ENCODE measurements around the gene LRP8.

LRP8 gene

GRCh38 chr1:53339736-53340635 lies 12.1 kb upstream of the LRP8 start:
- no peak for DNase-seq

GRCh38 chr1:53338423-53338822 lies 10.6 kb upstream of the LRP8 start:
- DNase-seq: no peak

- no peak for DNase-seq
Measured at GRCh38 chr1:53337499-53337898, 9.6 kb upstream of the LRP8 start.

GRCh38 chr1:53336146-53336545 lies 8.3 kb upstream of the LRP8 start:
- DNase-seq: no peak

GRCh38 chr1:53335661-53336060 lies 7.8 kb upstream of the LRP8 start:
- no peak for DNase-seq

GRCh38 chr1:53334781-53335180 lies 6.9 kb upstream of the LRP8 start:
- peak in 2 of 5 experiments; percentile 8 to 11 for DNase-seq

- no peak for DNase-seq
Measured at GRCh38 chr1:53334312-53334711, 6.4 kb upstream of the LRP8 start.

GRCh38 chr1:53332833-53333232 lies 5.0 kb upstream of the LRP8 start:
- DNase-seq: no peak

GRCh38 chr1:53332186-53332564 lies 4.3 kb upstream of the LRP8 start:
- no peak for DNase-seq

GRCh38 chr1:53331446-53332185 lies 3.7 kb upstream of the LRP8 start:
- DNase-seq: no peak

GRCh38 chr1:53330819-53331218 lies 2.9 kb upstream of the LRP8 start:
- no peak for DNase-seq

GRCh38 chr1:53328541-53329499 lies 950 bp upstream of the LRP8 start:
- DNase-seq: peak in 1 of 5 experiments; percentile 65

- DNase-seq: peak; percentile 22 to 69 (median 44)
Measured at GRCh38 chr1:53327182-53327913, 522 bp downstream of the LRP8 start.

GRCh38 chr1:53326598-53327181 lies 1.2 kb downstream of the LRP8 start:
- DNase-seq: peak in 1 of 5 experiments; percentile 70

GRCh38 chr1:53326088-53326597 lies 1.7 kb downstream of the LRP8 start:
- DNase-seq: peak; percentile 83 to 96 (median 88)

GRCh38 chr1:53325326-53326087 lies 2.4 kb downstream of the LRP8 start:
- no peak for DNase-seq

- DNase-seq: no peak
Measured at GRCh38 chr1:53324728-53325297, 3.1 kb downstream of the LRP8 start.

- DNase-seq: no peak
Measured at GRCh38 chr1:53324321-53324720, 3.5 kb downstream of the LRP8 start.

- DNase-seq: no peak
Measured at GRCh38 chr1:53323316-53323715, 4.6 kb downstream of the LRP8 start.
